GM23338 (cell line): ENCODE measurements around the gene HSPG2. TPM values are rescaled to one million over a fixed set of nuclear protein-coding genes. Genes with fewer than 3 reads are reported as not detected.

Source experiments
- ATAC-seq: fragments of 200-7000 bp; cut with Tn5 transposase; 3 replicates; pipeline ENCODE4 v1.9.1; 2020
- DNase-seq: peaks from one replicate; pipeline ENCODE4 v3.0.0-alpha.2; 2015; ENCODE audit warnings: low spot score
- H2AFZ ChIP-seq: fragments of 200-600 bp; sonication (generic); 2 replicates; pipeline ENCODE4 v1.8.0; 2016; ENCODE audit warnings: antibody characterized with exemption, mild to moderate bottlenecking, moderate library complexity
- H3F3A ChIP-seq: fragments of 200-600 bp; sonication (generic); replicated peaks from 2 replicates; pipeline ENCODE4 v1.8.0; 2017; ENCODE audit warnings: antibody characterized with exemption, mixed run types, low read depth
- H3K27ac ChIP-seq: fragments of 200-600 bp; sonication (generic); 2 replicates; pipeline ENCODE4 v1.6.1; 2016; ENCODE audit warnings: low read depth
- H3K27me3 ChIP-seq: fragments of 200-600 bp; sonication (generic); 2 replicates; pipeline ENCODE4 v1.8.0; 2016; ENCODE audit warnings: mild to moderate bottlenecking, mixed run types, moderate library complexity; ENCODE audit not compliant: insufficient read depth
- H3K36me3 ChIP-seq: fragments of 200-600 bp; sonication (generic); 2 replicates; pipeline ENCODE4 v1.8.0; 2016; ENCODE audit warnings: mild to moderate bottlenecking; ENCODE audit not compliant: insufficient read depth
- H3K4me1 ChIP-seq: fragments of 200-600 bp; sonication (generic); 2 replicates; pipeline ENCODE4 v1.8.0; 2016; ENCODE audit warnings: mild to moderate bottlenecking, moderate library complexity; ENCODE audit not compliant: insufficient read depth
- H3K4me2 ChIP-seq: fragments of 200-600 bp; sonication (generic); 2 replicates; pipeline ENCODE4 v1.7.1; 2017; ENCODE audit warnings: mixed run types
- H3K4me3 ChIP-seq: fragments of 200-600 bp; sonication (generic); 2 replicates; pipeline ENCODE4 v1.6.1; 2016; ENCODE audit warnings: mixed run types
- H3K79me2 ChIP-seq: fragments of 200-600 bp; sonication (generic); replicated peaks from 2 replicates; pipeline ENCODE4 v1.8.0; 2017; ENCODE audit warnings: mild to moderate bottlenecking; ENCODE audit not compliant: insufficient read depth
- H3K9me2 ChIP-seq: fragments of 200-600 bp; sonication (generic); 2 replicates; pipeline ENCODE4 v1.8.0; 2017; ENCODE audit not compliant: insufficient read depth
- H4K20me1 ChIP-seq: fragments of 200-600 bp; sonication (generic); replicated peaks from 2 replicates; pipeline ENCODE4 v1.8.0; 2017; ENCODE audit warnings: mild to moderate bottlenecking; ENCODE audit not compliant: insufficient read depth
- H3K27ac Mint-ChIP-seq: 2 replicates; pipeline ENCODE4 v1.8.0; 2020; ENCODE audit warnings: inconsistent platforms, mild to moderate bottlenecking, moderate library complexity, mixed read lengths
- H3K27me3 Mint-ChIP-seq: 3 replicates; pipeline ENCODE4 v1.8.0; 2022; ENCODE audit warnings: low read depth, mild to moderate bottlenecking, moderate library complexity, mixed read lengths, inconsistent platforms; ENCODE audit not compliant: insufficient read depth, poor library complexity
- H3K36me3 Mint-ChIP-seq: 3 replicates; pipeline ENCODE4 v1.8.0; 2021; ENCODE audit warnings: low read depth, mild to moderate bottlenecking, inconsistent platforms, moderate library complexity, mixed read lengths
- H3K4me1 Mint-ChIP-seq: 3 replicates; pipeline ENCODE4 v1.8.0; 2020; ENCODE audit warnings: mild to moderate bottlenecking, inconsistent platforms, mixed read lengths
- H3K4me3 Mint-ChIP-seq: 3 replicates; pipeline ENCODE4 v1.8.0; 2021; ENCODE audit warnings: moderate library complexity, mild to moderate bottlenecking, inconsistent platforms, mixed read lengths
- H3K9me3 Mint-ChIP-seq: 3 replicates; pipeline ENCODE4 v1.8.0; 2020; ENCODE audit warnings: moderate library complexity, mild to moderate bottlenecking, inconsistent platforms, mixed read lengths
- CREB1 ChIP-seq: fragments of 250-450 bp; sonication (Bioruptor Pico); IDR thresholded peaks from 2 replicates; pipeline ENCODE4 v1.5.0; 2020; ENCODE audit warnings: low read depth, mild to moderate bottlenecking, moderate library complexity
- CTCF ChIP-seq, 2 experiments: fragments of 200-600 bp in 1 of 2; sonication (generic) in 1 of 2; conservative IDR thresholded peaks; 2 replicates each; pipeline versions ENCODE4 v1.5.1 to v1.6.1; 2016 to 2017; ENCODE audit warnings: antibody characterized with exemption in 2 of 2, low read depth in 2 of 2, mild to moderate bottlenecking in 2 of 2, moderate library complexity in 1 of 2
- ETS1 ChIP-seq: IDR thresholded peaks from 2 replicates; pipeline ENCODE4 v1.6.1; 2016; ENCODE audit warnings: antibody characterized with exemption
- EZH2 ChIP-seq: fragments of 200-600 bp; sonication (generic); IDR thresholded peaks from one replicate; pipeline ENCODE4 v1.8.0; 2017; ENCODE audit warnings: antibody characterized with exemption, mild to moderate bottlenecking, low read depth; ENCODE audit not compliant: unreplicated experiment
- EZH2phosphoT487 ChIP-seq: fragments of 200-600 bp; sonication (generic); IDR thresholded peaks from one replicate; pipeline ENCODE4 v1.8.1; 2018; ENCODE audit warnings: antibody characterized with exemption; ENCODE audit not compliant: unreplicated experiment
- JUNB ChIP-seq: IDR thresholded peaks from one replicate; pipeline ENCODE4 v1.6.1; 2016; ENCODE audit warnings: antibody characterized with exemption; ENCODE audit not compliant: unreplicated experiment
- NANOG ChIP-seq: IDR thresholded peaks from 2 replicates; pipeline ENCODE4 v1.6.1; 2016; ENCODE audit warnings: antibody characterized with exemption, borderline replicate concordance
- POLR2AphosphoS5 ChIP-seq: IDR thresholded peaks from 2 replicates; pipeline ENCODE4 v1.6.1; 2016; ENCODE audit warnings: antibody characterized with exemption, low read depth
- REST ChIP-seq: IDR thresholded peaks from one replicate; pipeline ENCODE4 v1.6.1; 2018; ENCODE audit warnings: antibody characterized with exemption; ENCODE audit not compliant: unreplicated experiment
- STAT1 ChIP-seq: IDR thresholded peaks from one replicate; pipeline ENCODE4 v1.6.1; 2016; ENCODE audit warnings: antibody characterized with exemption; ENCODE audit not compliant: unreplicated experiment
- ZNF114 ChIP-seq: fragments of 250-450 bp; sonication (Bioruptor Pico); IDR thresholded peaks from 2 replicates; pipeline ENCODE4 v1.5.0; 2020; ENCODE audit warnings: mild to moderate bottlenecking, moderate library complexity
- ZNF331 ChIP-seq: fragments of 250-450 bp; sonication (Bioruptor Pico); IDR thresholded peaks from 2 replicates; pipeline ENCODE4 v1.5.0; 2020; ENCODE audit warnings: low read depth, mild to moderate bottlenecking, moderate library complexity
- ZNF462 ChIP-seq: fragments of 250-450 bp; sonication (Bioruptor Pico); IDR thresholded peaks from 2 replicates; pipeline ENCODE4 v1.5.0; 2020; ENCODE audit warnings: mild to moderate bottlenecking, moderate library complexity
- polyA plus RNA-seq: library from polyadenylated mRNA; unstranded; fragments of >200 nt; fragmentation: Nextera tagmentation; extraction: Ambion mirVana; gene quantifications from 2 replicates; pipeline ENCODE4 v1.2.1, GENCODE V29; 2016
- total RNA-seq: library from RNA; depleted of rRNA; stranded (reverse); fragments of >200 nt; shearing (Covaris generic); gene quantifications from 2 replicates; pipeline ENCODE4 v1.2.3, GENCODE V29; 2014

HSPG2 gene
- total and polyA plus RNA-seq, 2 experiments from 2014 or later: 14.9 to 70.8 TPM

- H4K20me1 ChIP-seq: 0 out of 2 replicates have a peak, but pooled peaks cover 6% of the 10 kb centered on the region
- DNase-seq (no peak), ATAC-seq (no peak)
- no peak overlapping the region for H2AFZ ChIP-seq
- Mint-ChIP-seq H3K36me3 (peaks cover 31% of the 10 kb centered on the region), H3K9me3 (no peaks in the 10 kb centered on the region), H3K4me3 (no peak overlapping the region), H3K27ac (no peak overlapping the region), H3K4me1 (peaks cover 21% of the 10 kb centered on the region), H3K27me3 (peaks cover 9% of the 10 kb centered on the region)
- H3K27me3 ChIP-seq: no peaks in the 10 kb centered on the region
- H3F3A ChIP-seq: no peaks in the 10 kb centered on the region
- no peaks in the 10 kb centered on the region for H3K79me2 ChIP-seq
- no peaks in the 10 kb centered on the region for H3K9me2 ChIP-seq
- H3K27ac ChIP-seq: no peak overlapping the region
- H3K4me1 ChIP-seq: peaks cover 8% of the 10 kb centered on the region; the same call in 1 of the 2 replicates
- H3K4me2 ChIP-seq: no peak overlapping the region
- TF ChIP-seq ZNF331: no peak
- no peak for TF ChIP-seq JUNB
- TF ChIP-seq ETS1: no peak
- no peak for TF ChIP-seq ZNF114
- no peak for TF ChIP-seq CTCF (conservative IDR thresholded peaks at IDR 0.05; ENCODE audit: low read depth in 2 of 2)
- TF ChIP-seq ZNF462 (CRISPR knock-in tag): no peak
- no peak for TF ChIP-seq STAT1
- no peak for TF ChIP-seq NANOG
- TF ChIP-seq POLR2AphosphoS5: no peak
- TF ChIP-seq EZH2phosphoT487: no peak
- no peak for TF ChIP-seq REST
- no peak for TF ChIP-seq EZH2
- TF ChIP-seq CREB1 (CRISPR knock-in tag): no peak
- peaks cover 6% of the 10 kb centered on the region for H3K36me3 ChIP-seq
- H3K4me3 ChIP-seq: no peak overlapping the region
These were observed 68.1 kb downstream of the HSPG2 start for GRCh38 chr1:21868941-21869454.
